HG03139 (cell line): ENCODE measurements around the gene EPHA4.

Source experiments
- ATAC-seq: cut with Tn5 transposase; IDR thresholded peaks from one replicate; pipeline ENCODE4 v1.9.1; 2021; ENCODE audit not compliant: unreplicated experiment

Gene EPHA4

GRCh38 chr2:221410487-221410886, 161.6 kb downstream of the EPHA4 start:
- no peak for ATAC-seq

GRCh38 chr2:221407765-221408164, 164.3 kb downstream of the EPHA4 start:
- no peak for ATAC-seq

GRCh38 chr2:221405521-221405920, 166.6 kb downstream of the EPHA4 start:
- no peak for ATAC-seq

GRCh38 chr2:221402072-221402471, 170.0 kb downstream of the EPHA4 start:
- ATAC-seq, result no peak

- no peak for ATAC-seq
Measured at GRCh38 chr2:221400411-221400810, 171.7 kb downstream of the EPHA4 start.

- ATAC-seq, result no peak
Measured at GRCh38 chr2:221399183-221399582, 172.9 kb downstream of the EPHA4 start.

- ATAC-seq, result no peak
Measured at GRCh38 chr2:221397187-221397586, 174.9 kb downstream of the EPHA4 start.

- ATAC-seq, result no peak
Measured at GRCh38 chr2:221392228-221392881, 179.7 kb downstream of the EPHA4 start.

- ATAC-seq, result no peak
Measured at GRCh38 chr2:221390878-221391277, 181.2 kb downstream of the EPHA4 start.

- no peak for ATAC-seq
Measured at GRCh38 chr2:221389904-221390303, 182.2 kb downstream of the EPHA4 start.

GRCh38 chr2:221389421-221389820, 182.7 kb downstream of the EPHA4 start:
- ATAC-seq, result no peak

GRCh38 chr2:221388891-221389290, 183.2 kb downstream of the EPHA4 start:
- ATAC-seq, result no peak

- ATAC-seq, result no peak
Measured at GRCh38 chr2:221385716-221386115, 186.4 kb downstream of the EPHA4 start.

- no peak for ATAC-seq
Measured at GRCh38 chr2:221381928-221382488, 190.1 kb downstream of the EPHA4 start.

GRCh38 chr2:221380686-221381085, 191.4 kb downstream of the EPHA4 start:
- ATAC-seq, result no peak

GRCh38 chr2:221380062-221380461, 192.0 kb downstream of the EPHA4 start:
- no peak for ATAC-seq

GRCh38 chr2:221377597-221377996, 194.5 kb downstream of the EPHA4 start:
- ATAC-seq, result no peak

GRCh38 chr2:221377066-221377465, 195.0 kb downstream of the EPHA4 start:
- no peak for ATAC-seq

- ATAC-seq, result no peak
Measured at GRCh38 chr2:221374234-221374633, 197.9 kb downstream of the EPHA4 start.

GRCh38 chr2:221372907-221373306, 199.2 kb downstream of the EPHA4 start:
- ATAC-seq, result no peak

- no peak for ATAC-seq
Measured at GRCh38 chr2:221372159-221372884, 199.8 kb downstream of the EPHA4 start.

GRCh38 chr2:221371347-221371746, 200.8 kb downstream of the EPHA4 start:
- no peak for ATAC-seq
